Middle frontal gyrus (tissue), 1 donor: ENCODE results near the gene MTCL3.
A peak's percentile ranks its signal among the peaks of the same experiment; 100 is the strongest.

ENCODE experiments used
- DNase-seq: peaks from one replicate; pipeline ENCODE4 v3.0.0-alpha.2; 2015; ENCODE audit warnings: low spot score; ENCODE audit errors: extremely low spot score

MTCL3 gene

DNA sequence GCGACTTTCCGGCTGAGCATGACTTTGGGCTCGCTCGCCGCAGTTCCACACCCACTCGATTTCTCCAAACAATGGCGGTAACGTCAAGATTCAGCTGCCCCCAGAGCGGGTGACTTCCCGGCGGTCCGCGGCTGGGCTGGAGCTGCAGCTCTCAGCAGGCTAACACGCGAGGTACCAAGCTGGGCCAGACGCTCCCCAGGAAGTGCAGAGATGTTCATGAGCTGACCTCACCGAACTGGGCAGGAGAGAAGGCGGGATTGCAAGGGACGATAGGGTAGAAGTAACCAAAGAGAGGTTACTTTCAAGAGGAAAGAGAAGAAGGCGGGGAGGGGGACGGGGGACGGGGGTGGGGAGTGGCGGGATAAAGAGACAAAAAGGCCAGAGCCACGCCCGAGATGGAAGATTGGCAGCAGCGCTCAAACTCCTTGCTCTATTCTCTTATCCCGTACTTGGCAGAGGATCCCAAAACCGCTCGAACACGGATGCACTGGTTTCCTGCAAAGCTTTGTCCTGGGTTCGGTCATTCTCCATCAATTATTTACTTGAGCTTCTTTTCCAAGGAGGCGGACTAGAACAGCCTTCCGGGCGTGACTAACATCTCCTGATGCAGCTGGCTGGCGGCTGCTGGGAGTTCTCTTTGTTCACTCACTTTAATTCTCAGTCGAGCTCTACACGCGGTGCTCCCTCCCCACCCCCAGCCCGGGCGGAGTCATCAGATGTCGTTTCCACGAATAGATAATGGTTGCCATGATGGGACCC, at the start of gene MTCL3:
TSS of gene MTCL3 (minus strand) at position 626 of the 759 bp plus-strand sequence.
- DNase-seq: no peak

DNA sequence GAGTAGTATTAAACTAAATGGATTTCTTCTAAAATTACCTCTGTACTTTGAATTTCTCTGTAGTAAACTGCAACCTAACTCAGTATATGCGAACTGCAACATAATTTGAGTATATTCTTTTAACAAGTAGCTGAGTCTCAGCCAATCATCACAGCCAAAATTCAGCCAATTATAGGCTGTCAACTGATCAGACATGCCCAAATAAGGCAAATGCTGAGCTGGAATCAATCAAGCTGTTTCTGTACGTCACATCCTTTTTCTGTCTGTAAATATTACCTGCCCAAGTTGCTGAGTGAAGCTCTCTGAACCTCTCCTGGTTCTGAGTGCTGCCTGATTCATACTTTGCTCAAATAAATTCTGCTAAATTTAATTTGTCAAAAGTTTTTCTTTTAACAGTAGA, 48.3 kb upstream of the MTCL3 start:
- no peak for DNase-seq

DNA sequence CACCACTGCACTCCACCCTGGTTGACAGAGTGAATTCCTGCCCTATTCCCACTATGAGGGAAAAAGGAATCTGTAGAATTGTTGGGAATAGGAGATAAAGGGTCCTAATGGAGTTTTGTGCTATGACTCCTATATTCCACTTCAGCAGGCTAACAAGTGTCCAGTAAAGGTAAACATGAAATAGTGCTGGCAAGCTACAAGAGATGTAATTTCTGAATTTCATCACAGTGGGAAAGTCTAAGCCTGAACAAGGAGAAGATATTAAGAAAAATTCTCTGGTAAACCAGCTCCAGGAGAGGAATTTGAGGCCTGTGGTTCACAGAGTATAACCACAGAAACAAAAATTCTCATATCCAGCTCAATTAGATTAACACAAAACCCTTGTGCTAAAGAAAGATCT, 47.5 kb upstream of the MTCL3 start:
- no peak for DNase-seq

DNA sequence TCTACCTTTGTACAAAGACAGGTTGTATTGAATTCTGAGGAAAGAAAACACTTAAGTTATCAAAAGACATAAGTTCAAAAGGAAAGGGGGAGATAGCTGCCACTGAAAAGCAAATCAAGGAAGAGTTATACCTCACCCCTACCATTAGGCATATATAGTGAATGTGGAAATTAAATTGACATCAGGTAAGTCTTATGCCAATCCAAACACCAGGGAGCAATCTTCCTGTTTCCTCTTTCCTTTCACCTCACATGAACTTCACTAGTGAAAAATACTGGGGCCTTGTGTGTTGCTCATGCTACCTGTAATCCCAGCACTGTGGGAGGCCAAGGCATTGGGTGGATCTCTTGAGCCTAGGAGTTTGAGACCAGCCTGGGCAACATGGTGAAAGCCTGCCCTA, 47.0 kb upstream of the MTCL3 start:
- no peak for DNase-seq

DNA sequence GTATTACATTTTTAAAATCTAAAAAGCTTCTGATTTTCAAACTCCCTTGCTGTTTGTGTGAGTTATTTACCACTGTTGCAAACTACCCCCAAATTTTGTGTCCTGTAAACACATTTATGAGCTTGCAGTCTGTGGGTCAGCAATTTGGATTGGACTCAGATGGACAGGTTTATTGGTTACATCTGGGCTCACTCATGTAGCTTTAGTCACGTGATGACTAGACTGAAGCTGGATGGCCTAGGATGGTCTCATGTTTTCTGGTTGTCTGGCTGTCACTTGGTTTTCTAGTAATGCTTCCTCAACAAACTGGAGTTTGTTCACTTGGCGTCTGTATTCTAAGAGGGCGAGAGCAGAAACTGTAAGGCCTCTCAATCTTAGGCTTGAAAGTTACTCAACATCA, 45.6 kb upstream of the MTCL3 start:
- DNase-seq: no peak

DNA sequence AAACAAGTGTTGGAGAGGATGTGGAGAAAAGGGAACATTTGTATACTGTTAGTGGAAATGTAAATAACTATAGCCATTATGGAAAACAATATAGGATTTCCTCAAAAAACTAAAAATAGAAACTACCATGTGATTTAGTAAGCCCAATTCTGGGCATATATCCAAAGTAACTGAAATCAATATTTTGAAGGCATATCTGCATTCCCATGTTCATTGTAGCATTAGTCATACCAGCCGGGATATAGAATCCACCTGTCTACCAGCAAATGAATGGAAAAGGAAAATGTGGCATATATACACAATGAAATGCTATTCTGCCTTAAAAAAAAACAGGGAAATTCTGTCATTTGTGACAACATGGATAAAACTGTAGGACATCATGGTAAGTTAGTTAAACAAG, 42.5 kb upstream of the MTCL3 start:
- no peak for DNase-seq

DNA sequence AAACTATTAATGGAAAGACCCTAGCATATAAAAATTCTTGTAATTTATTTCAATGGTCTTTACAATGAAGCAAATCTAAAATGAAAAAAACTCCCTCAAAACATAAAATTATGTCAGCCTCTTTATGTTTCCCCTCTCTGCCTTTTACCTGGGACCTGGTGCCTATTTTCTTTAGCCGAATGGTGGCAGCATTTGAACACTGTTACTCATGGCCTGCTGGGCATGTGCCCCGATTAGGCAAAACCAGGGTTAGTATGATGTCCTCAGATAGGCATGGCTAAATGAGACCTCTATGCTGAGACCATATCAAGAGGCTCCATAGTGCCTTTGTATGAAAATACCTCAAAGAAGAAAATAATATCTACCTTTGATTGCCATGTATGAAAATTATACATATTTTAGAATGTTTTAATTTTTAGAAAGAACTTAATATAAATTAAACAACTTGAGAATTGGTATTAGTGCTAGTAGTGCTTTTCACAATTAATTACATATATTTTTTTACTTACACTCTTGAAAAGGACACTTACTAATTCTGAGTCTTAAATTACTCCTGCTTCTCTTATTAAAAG, 35.4 kb upstream of the MTCL3 start:
- no peak for DNase-seq

DNA sequence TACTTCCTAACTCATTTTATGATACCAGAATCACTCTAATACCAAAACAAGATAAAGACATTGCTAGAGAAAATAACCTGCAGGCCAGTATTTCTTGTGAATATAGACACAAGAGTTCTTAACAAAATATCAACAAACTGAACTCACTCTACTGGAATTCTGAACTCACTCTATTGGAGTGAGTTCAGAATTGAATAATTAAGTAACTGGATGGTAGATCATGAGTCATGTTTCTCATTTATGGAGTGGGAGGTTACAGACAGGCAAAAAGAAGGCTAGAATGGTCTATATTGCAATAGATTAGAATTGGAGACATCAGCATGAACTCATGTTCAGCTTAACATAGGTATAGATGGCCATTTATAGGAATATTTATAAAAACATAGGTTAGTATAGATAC, 31.3 kb upstream of the MTCL3 start:
- DNase-seq: no peak

DNA sequence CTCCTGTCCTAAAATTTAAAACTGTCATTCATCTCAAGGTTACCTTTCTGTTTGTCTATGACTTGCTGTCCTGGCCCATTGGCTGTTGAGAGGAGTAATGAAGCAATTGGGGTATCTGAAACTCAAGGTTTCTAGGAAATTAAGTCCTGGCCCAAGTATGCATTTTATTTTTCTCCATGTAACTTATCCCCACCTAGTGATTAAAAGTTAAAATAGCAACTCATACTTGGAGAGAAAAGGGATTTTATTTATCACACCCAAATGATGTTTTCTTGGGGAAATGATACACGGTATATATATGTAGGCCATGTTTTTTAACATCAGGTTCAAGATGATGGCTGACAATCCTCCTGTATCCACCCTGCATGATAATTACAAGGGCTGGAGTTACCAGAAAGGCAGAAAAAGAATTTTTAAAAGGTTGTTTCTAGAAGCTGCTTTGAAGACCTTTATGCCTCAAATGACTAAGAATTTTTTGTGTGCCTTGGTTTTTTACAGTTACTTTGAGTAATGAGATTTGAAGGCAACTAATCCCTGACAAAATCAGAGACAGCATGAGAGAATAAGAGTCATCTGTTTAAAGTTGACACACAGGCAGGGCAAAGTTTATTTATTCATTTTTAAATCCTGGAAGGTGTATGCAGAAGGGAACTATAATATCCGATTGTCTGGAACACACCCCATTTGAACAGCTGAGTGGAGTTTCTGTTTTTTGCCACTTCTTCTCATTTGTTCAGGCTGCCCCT, 28.9 kb upstream of the MTCL3 start:
- no peak for DNase-seq

DNA sequence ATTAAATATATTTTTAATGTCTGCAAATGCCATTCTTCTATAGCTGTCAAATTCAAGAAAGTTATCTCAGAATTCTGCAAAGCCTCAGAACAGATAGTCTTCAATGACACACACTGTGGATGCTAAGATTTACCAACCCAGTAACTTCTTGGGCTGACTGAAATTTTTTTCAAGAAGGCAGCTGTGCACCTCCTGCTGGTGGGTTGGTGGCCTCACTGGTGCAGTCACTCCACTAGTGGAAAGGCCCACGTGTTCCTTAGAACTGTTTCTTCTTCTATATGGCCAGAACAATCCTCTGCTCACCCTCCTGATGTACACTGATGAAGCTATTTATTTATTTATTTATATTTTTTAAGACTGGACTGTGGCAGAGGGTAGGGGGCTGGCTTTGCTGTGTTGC, 28.1 kb upstream of the MTCL3 start:
- DNase-seq: no peak

DNA sequence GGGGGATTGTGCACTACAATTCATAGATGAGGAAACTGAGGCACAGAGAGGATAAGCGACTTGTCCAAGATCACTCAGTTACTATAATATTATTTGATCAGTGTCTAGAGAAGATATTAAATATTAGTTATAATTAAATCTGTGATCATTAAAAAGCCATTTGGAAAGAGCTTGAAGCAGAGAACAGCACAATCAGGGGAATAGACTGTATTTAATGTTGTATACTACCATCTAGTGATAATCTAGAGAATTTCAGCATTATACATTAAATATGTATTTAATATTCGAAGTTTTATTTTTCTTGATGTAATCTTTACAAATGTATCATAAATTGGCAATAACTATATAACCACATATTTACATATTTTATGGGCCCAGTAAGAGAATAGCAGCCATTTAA, 20.1 kb upstream of the MTCL3 start:
- DNase-seq: peak; percentile 50

DNA sequence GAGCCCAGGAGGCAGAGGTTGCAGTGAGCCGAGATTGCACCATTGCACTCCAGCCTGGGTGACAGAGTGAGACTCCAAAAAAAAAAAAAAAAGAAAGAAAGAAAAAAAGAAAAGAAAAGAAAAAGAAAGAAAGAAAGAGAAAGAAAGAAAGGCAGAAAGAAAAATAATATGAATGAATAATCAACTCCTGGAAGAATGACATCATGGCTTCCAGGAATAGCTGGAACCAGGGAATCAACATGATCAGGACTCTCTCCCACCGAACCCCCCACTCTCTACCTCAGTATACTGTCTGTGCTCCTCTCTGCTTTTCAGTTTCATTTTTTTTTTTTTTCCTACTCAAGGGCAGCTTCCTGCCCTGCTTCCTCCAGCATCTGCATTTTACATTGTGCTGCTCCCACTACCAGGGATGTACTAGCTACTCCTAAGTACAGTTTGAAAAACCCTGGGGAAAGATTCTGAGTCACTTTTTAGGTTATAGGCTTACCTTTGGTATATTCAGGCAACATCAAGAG, 19.7 kb upstream of the MTCL3 start:
- no peak for DNase-seq

DNA sequence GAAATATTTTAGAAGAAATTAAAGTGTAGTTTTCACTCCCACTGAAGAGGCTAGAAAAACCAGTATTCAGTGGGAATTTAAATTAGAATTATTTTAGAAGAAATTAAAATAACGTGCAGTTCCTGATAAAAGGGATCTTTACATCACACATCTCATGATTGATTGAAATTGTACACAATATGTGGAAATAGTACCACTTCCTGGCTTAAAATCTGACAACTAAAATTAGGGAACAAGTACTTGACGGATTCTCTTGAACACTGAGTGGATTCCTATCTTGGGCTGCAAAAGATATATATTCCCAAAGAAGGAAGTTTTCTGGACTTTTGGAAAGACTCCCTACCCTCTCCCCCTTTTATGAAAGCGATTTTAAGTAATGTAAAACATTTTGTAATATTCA, 14.6 kb upstream of the MTCL3 start:
- DNase-seq: no peak

DNA sequence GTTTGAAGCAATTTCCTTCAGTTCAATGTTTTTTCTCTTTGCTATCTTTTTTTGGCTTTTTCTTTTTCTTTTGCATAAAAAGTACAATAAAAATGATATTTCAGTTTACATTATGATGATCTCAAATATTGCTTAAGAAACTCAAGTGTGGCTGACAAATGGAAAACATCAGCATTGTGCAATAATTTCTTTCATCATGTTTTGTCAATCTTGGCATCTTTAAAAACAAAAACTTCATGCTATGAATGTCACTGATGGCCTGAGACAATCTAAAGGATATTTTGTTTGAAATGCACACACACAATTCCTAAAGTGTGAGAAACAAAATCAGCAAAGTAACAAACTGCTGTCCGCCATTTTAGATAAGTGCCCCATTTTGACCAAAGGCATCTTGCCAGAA, 13.9 kb upstream of the MTCL3 start:
- no peak for DNase-seq

DNA sequence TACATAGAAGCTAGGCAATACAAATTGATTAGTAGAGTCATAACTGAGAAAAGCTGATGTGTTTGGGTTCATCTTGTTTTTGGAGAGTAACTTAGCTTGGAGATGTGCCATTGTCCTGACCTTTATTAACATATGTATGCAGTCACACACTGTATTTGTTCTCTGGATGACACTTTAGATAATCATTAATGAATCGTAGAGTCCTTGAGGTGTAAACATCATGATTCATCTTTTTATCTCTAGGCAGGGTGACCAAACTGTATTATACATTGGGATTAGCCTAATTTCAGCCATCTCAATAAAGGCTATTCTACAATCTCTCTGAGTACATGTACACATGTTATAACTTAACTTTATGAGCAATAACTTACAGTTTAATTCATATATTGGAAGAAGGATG, 3.6 kb upstream of the MTCL3 start:
- DNase-seq: no peak

DNA sequence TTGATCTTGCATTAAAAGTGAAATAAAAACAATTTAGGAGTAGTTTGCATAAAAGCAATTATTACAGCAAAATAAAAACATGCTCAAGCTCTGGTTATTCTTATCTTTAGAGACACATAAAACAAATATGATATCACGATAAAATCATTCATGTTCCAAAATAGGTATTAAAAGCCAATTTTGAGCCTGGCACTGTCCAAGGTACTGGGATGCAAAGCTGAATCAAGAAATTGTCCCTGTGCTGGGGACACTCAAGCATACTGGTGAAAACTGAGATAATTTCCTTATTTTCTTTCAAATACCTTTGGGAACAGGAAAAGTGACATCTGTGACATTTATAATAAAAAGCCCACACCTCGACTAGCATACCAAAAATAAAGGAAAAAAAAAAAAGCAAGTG, 931 bp upstream of the MTCL3 start:
- no peak for DNase-seq

DNA sequence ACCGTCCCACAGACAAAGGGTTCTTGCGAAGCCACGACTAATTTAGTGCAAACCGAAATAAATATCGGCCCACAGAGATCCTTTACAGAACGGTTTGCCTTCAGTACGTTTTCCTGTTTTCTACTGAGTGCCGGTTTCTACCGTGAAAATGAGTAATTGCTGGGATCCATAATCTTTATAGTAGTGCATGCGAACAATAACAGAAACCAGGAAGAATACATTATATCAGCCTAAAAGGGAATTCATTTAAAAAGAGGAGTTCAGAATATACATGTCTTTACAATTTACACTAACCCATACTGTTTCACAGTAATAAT, 292 bp upstream of the MTCL3 start:
- DNase-seq: no peak

DNA sequence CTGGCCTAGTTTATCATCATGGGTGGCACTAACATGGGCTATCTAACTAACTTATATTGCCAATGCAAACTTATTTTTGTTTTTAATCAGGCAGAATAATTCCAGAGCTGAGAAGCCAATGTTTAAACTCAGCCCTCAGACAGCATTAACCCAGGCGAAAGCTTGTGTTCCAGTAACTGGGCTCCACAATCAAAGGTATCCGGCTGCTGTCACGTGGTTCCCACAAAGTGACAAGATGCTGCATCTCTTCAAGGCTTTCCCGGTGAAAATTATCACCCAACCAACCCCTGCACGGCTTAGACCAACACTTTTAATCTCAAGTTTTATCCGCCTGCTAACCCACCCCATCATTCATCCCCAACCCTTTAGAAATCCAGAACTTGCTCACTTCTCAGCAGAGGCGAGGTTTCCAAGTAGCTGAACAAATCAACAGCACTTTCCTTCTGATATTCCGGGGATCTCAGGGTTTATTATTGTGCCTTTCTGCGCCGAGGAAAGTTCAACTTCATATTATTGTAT, 885 bp downstream of the MTCL3 start:
- DNase-seq: no peak

DNA sequence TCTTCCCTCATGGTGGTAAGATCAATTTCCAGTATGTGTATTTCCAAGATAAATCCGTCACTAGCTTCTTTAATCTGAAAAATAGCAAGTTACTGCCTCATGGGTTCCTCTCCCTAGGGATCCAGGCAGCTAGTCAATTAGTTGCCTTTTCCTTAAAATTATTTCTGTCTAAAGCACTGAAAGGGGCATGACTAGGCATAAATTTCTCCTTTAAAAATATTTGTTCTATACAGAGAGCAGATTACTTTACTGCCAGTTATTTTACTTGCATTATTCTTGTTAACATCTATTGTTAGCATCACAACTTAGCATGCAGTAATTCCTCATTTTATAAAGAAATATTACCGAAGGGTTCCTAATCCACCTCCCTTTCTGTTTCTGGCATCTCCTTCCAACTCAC, 1.4 kb downstream of the MTCL3 start:
- DNase-seq: no peak

DNA sequence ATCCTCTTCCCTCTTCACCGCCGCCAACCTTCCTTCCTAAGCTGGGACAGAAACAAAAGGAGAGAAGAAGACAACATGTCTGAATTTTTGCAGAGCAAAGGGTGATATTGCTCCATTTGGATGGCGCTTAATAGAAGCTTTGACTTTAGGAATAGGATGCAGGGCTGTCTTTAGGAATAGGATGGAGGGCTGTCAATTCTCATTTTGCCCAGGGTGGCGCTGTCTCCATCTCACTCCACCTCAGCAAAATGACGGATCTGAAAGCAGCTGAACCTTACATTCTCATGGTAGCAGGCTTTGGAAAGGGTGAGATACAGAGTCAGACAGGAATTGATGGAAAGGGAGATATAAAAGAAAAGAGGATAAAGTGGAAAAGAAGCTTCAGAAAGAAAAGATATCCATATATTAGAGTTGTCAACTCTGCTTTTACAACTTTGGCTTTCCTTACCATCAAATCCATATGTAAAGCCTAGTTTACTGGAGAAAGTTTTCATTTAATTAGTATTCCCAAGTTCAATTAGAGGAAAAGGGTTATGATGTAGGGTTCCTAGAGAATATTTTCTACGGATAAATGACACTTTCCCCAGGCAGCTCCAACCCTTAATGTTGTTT, 2.4 kb downstream of the MTCL3 start:
- DNase-seq: peak; percentile 62

DNA sequence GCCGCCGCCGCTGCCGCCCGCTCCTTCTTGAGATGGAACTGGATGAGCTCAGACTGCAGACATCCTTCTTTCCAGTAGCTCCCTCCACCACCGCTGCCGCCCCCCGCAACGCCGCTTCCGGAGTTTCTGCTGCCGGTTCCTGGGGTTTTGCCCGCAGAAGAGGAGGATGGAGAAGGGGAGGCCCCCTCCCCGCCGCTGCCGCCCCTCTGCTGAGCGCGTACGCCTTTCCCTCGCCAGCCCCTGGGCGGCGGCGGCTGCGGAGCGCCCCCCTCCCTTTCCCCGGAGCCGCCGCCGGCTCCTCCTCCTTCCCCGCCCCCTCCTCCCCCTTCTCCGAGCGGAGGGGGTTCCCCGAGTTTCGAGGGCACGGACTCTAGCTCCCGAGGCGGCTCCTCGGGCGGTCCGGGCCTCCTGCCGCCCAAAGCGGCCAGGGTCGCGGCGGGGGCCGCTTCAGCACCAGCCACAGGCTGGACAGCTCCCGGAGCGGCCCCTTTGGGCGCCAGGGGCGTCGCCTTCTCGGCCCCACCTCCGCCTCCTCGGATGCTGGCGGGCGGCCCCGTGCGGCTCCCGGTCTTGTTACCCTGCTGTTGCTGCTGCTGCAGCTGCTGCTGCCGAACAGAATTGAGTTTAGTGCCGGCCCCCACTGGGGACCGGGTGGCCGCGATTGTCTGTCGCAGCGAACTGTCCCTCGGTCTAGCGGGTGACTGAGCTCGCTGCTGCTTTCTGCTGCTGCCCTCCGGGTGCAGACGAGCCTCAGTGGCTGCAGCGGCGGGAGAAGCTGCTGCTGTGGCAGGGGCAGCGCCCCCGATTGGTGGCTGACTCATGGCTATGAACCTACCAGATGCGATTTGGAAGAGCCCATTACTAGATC, 3.1 kb downstream of the MTCL3 start:
- DNase-seq: peak; percentile 47
